ENCODE data around the gene EEF1AKMT4. TPM values are rescaled to one million over a fixed set of nuclear protein-coding genes. Genes with fewer than 3 reads are reported as not detected.

The EEF1AKMT4 gene
- total and polyA plus RNA-seq, 2 of the 8 experiments (the other 6 are each of a cell fraction or from before 2014, with no cell fraction given), result 9.3 to 30.1 TPM

- TF ChIP-seq CHD7 (IDR thresholded peaks at IDR 0.05; ENCODE audit: insufficient replicate concordance, low read length) (no peak), FOSL1 (IDR thresholded peaks at IDR 0.05; ENCODE audit: insufficient read depth, low read depth, low read length) (no peak), TEAD4 (IDR thresholded peaks at IDR 0.05; ENCODE audit: low read depth, low read length) (no peak)
These were observed 11.1 kb upstream of the EEF1AKMT4 start (continued) for GRCh38 chr3:184238246-184238818.

All from H1 (cell line).